Endothelial cell of umbilical vein (primary cell): ENCODE results near the gene CASK. TPM values are rescaled to one million over a fixed set of nuclear protein-coding genes. Genes with fewer than 3 reads are reported as not detected.

Experiments used
- BruUV-seq: library from RNA; stranded (reverse); fragments of 400-500 nt; replicated peaks from 2 replicates; lab custom pipeline; 2021; lab: Mats Ljungman, UMichigan
- CTCF ChIA-PET: fragments of 300-600, 350-600 bp; sonication (Branson Sonifier 250); formaldehyde crosslinking; loops from one replicate; lab custom pipeline; 2021; ENCODE audit warnings: antibody characterized with exemption, inconsistent platforms; lab: Charles Lee
- POLR2A ChIA-PET: fragments of 300-600, 350-600 bp; sonication (Branson Sonifier 250); formaldehyde crosslinking; loops from one replicate; lab custom pipeline; 2021; ENCODE audit warnings: antibody characterized with exemption, inconsistent platforms; lab: Charles Lee
- DNase-seq: peaks from one replicate; pipeline ENCODE4 v3.0.0-alpha.2; 2011; ENCODE audit warnings: low read depth, low spot score
- FAIRE-seq: peaks from 2 replicates; lab custom pipeline; 2011; peaks lifted over from hg19 to GRCh38; lab: Jason Lieb, UNC
- H2AFZ ChIP-seq: 2 replicates; pipeline ENCODE4 v1.6.0; 2012; ENCODE audit warnings: low read depth, low read length, control low read depth, inconsistent platforms
- H3K27ac ChIP-seq: 2 replicates; pipeline ENCODE4 v1.5.1; 2011; ENCODE audit warnings: low read depth, mild to moderate bottlenecking, control low read depth, low read length, moderate library complexity; ENCODE audit not compliant: insufficient read depth
- H3K27me3 ChIP-seq, 2 experiments: 2 replicates each; pipeline versions ENCODE4 v1.6.0 to v1.6.1; 2011; ENCODE audit warnings: low read length in 2 of 2, mixed read lengths in 1 of 2; ENCODE audit not compliant: control insufficient read depth in 2 of 2, insufficient read depth in 2 of 2
- H3K36me3 ChIP-seq, 2 experiments: 2 replicates in 1 of 2; 3 replicates in 1 of 2; pipeline ENCODE4 v1.5.1; 2011; ENCODE audit warnings: low read length in 2 of 2, mild to moderate bottlenecking in 1 of 2, moderate library complexity in 1 of 2; ENCODE audit not compliant: control insufficient read depth in 2 of 2, insufficient read depth in 2 of 2; ENCODE audit errors: extremely low read depth in 1 of 2
- H3K4me1 ChIP-seq: 3 replicates; pipeline ENCODE4 v1.5.1; 2011; ENCODE audit warnings: mild to moderate bottlenecking, low read length; ENCODE audit not compliant: control insufficient read depth, insufficient read depth; ENCODE audit errors: extremely low read depth
- H3K4me2 ChIP-seq: 2 replicates; pipeline ENCODE4 v1.6.1; 2011; ENCODE audit warnings: low read length, control low read depth, mixed read lengths; ENCODE audit not compliant: insufficient read depth
- H3K4me3 ChIP-seq, 3 experiments: fragments of 200-600 bp in 1 of 3; sonication (generic), shearing (Covaris generic) in 1 of 3; replicated peaks in 1 of 3; 2 replicates each; pipeline ENCODE4 v1.5.1; 2011 to 2016; ENCODE audit warnings: control low read depth in 3 of 3, low read length in 3 of 3, mild to moderate bottlenecking in 2 of 3, inconsistent platforms in 1 of 3, low read depth in 1 of 3, moderate library complexity in 1 of 3; ENCODE audit not compliant: insufficient read depth in 1 of 3
- H3K79me2 ChIP-seq: 2 replicates; pipeline ENCODE4 v1.6.0; 2012; ENCODE audit warnings: low read length, inconsistent platforms; ENCODE audit not compliant: control insufficient read depth, insufficient read depth
- H3K9ac ChIP-seq: replicated peaks from 2 replicates; pipeline ENCODE3; 2011; ENCODE audit warnings: low read length, control low read depth; ENCODE audit not compliant: insufficient read depth; ENCODE audit errors: extremely low read depth
- H3K9me1 ChIP-seq: replicated peaks from 3 replicates; pipeline ENCODE4 v1.6.0; 2011; ENCODE audit warnings: mild to moderate bottlenecking, low read length; ENCODE audit not compliant: control insufficient read depth, insufficient read depth; ENCODE audit errors: extremely low read depth
- H3K9me3 ChIP-seq: replicated peaks from 2 replicates; pipeline ENCODE4 v1.5.1; 2012; ENCODE audit warnings: low read length, inconsistent platforms; ENCODE audit not compliant: control insufficient read depth, insufficient read depth
- H4K20me1 ChIP-seq: replicated peaks from 2 replicates; pipeline ENCODE3; 2011; ENCODE audit warnings: mild to moderate bottlenecking, low read length; ENCODE audit not compliant: control insufficient read depth, insufficient read depth; ENCODE audit errors: extremely low read depth
- CTCF ChIP-seq, 2 donors: IDR thresholded peaks; 1 replicate in 1 of 2; 2 replicates in 1 of 2; pipeline ENCODE4 v1.5.1; 2011; ENCODE audit warnings: low read length in 2 of 2, mild to moderate bottlenecking in 2 of 2, moderate library complexity in 2 of 2, control low read depth in 1 of 2, inconsistent platforms in 1 of 2, low read depth in 1 of 2; ENCODE audit not compliant: insufficient read depth in 1 of 2; ENCODE audit errors: extremely low read depth in 1 of 2
- EZH2 ChIP-seq: IDR thresholded peaks from 2 replicates; pipeline ENCODE4 v1.6.1; 2012; ENCODE audit warnings: borderline replicate concordance, low read depth, mild to moderate bottlenecking, moderate library complexity, low read length, inconsistent platforms; ENCODE audit not compliant: severe bottlenecking
- FOS ChIP-seq: IDR thresholded peaks from 2 replicates; pipeline ENCODE4 v1.6.1; 2011; ENCODE audit warnings: mild to moderate bottlenecking, low read length, moderate library complexity, borderline replicate concordance; ENCODE audit not compliant: insufficient read depth
- GATA2 ChIP-seq: IDR thresholded peaks from 2 replicates; pipeline ENCODE4 v1.7.0; 2011; ENCODE audit warnings: low read depth, mild to moderate bottlenecking, moderate library complexity, mixed read lengths, low read length; ENCODE audit not compliant: insufficient read length, insufficient read depth
- JUN ChIP-seq: IDR thresholded peaks from 2 replicates; pipeline ENCODE4 v1.6.1; 2011; ENCODE audit warnings: borderline replicate concordance, low read depth; ENCODE audit not compliant: insufficient read length, insufficient read depth
- MAX ChIP-seq: IDR thresholded peaks from 2 replicates; pipeline ENCODE4 v1.6.1; 2011; ENCODE audit not compliant: insufficient read depth, insufficient read length
- MYC ChIP-seq: IDR thresholded peaks from one replicate; pipeline ENCODE4 v1.6.1; 2011; ENCODE audit warnings: mild to moderate bottlenecking, low read depth, low read length
- POLR2A ChIP-seq: IDR thresholded peaks from 2 replicates; pipeline ENCODE4 v1.6.1; 2012; ENCODE audit warnings: low read depth, mild to moderate bottlenecking, control low read depth, low read length
- POLR2AphosphoS5 ChIP-seq: IDR thresholded peaks from 2 replicates; pipeline ENCODE4 v1.6.1; 2012; ENCODE audit warnings: low read depth, mild to moderate bottlenecking, control low read depth, low read length, moderate library complexity; ENCODE audit not compliant: insufficient read depth
- dilution Hi-C: fragments of 300-500 bp; cut with MboI; formaldehyde crosslinking; loops from one replicate; pipeline ENCODE4 v1.15.0; 2019; ENCODE audit warnings: low sequenced_read_pairs; ENCODE audit not compliant: extremely low pct_ligation_motif_present
- intact Hi-C: fragments of 100-400 bp; cut with micrococcal nuclease; formaldehyde crosslinking; loops from one replicate; pipeline ENCODE4 v1.10.0; 2022
- polyA plus RNA-seq, 4 experiments: library from polyadenylated mRNA; depleted of rRNA in 3 of 4; stranded (reverse) in 3 of 4; unstranded in 1 of 4; fragments of >200 nt; gene quantifications; 2 replicates each; pipeline versions ENCODE4 v1.2.1 to v1.2.3, GENCODE V29; 2011 to 2012; ENCODE audit warnings: missing spikeins in 1 of 4
- total RNA-seq: library from RNA; stranded (reverse); gene quantifications from 2 replicates; pipeline ENCODE4 v1.2.3, GENCODE V29; 2021

Gene CASK
- total and polyA plus RNA-seq, 2 donors (not counting 3 experiments of a cell fraction or from before 2014, with no cell fraction given), result 6.4 to 30.4 TPM

GRCh38 chrX:41692162-41692749, 231.1 kb downstream of the CASK start:
- H3K4me2 ChIP-seq, result no peak overlapping the region
- H3K36me3 ChIP-seq, result no peaks in the 10 kb centered on the region
- CTCF ChIA-PET, result no interaction called here
- dilution Hi-C loops (no loop called here), intact Hi-C loops (no loop called here)
- DNase-seq, result no peak
- no peaks in the 10 kb centered on the region for H3K4me1 ChIP-seq
- no peak overlapping the region for H3K9ac ChIP-seq
- no peak for FAIRE-seq
- POLR2A ChIA-PET, result no interaction called here
- no peaks in the 10 kb centered on the region for H4K20me1 ChIP-seq
- H3K4me3 ChIP-seq, result no peak overlapping the region
- H2AFZ ChIP-seq, result no peak overlapping the region
- no peaks in the 10 kb centered on the region for H3K9me3 ChIP-seq
- no TSS peak for BruUV-seq
- H3K27ac ChIP-seq, result no peak overlapping the region
- H3K9me1 ChIP-seq, result no peaks in the 10 kb centered on the region
- no peak for TF ChIP-seq MYC
- no peak for TF ChIP-seq POLR2A
- no peak for TF ChIP-seq CTCF (IDR thresholded peaks at IDR 0.05; ENCODE audit: extremely low read depth in 1 of 2, insufficient read depth in 1 of 2, low read depth in 1 of 2, low read length in 2 of 2)
- no peak for TF ChIP-seq JUN
- TF ChIP-seq POLR2AphosphoS5, result no peak
- no peak for TF ChIP-seq FOS
- TF ChIP-seq GATA2, result no peak
- TF ChIP-seq MAX, result no peak
- TF ChIP-seq EZH2, result no peak
- no peaks in the 10 kb centered on the region for H3K79me2 ChIP-seq
- no peaks in the 10 kb centered on the region for H3K27me3 ChIP-seq
